NCI-H187 treated with DMSO at 0.1 percent for 48 hours (cell line): ENCODE measurements around the gene WDR4.
"Not testable (repeated sequence)": the region's sequence is repeated elsewhere in the genome, so short reads cannot be mapped to it uniquely, and the experiment has no call there.

Source experiments
- DNase-seq: peaks from one replicate; lab custom pipeline; 2025; lab: John Stamatoyannopoulos, UW

Gene WDR4, protein sequence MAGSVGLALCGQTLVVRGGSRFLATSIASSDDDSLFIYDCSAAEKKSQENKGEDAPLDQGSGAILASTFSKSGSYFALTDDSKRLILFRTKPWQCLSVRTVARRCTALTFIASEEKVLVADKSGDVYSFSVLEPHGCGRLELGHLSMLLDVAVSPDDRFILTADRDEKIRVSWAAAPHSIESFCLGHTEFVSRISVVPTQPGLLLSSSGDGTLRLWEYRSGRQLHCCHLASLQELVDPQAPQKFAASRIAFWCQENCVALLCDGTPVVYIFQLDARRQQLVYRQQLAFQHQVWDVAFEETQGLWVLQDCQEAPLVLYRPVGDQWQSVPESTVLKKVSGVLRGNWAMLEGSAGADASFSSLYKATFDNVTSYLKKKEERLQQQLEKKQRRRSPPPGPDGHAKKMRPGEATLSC

DNA sequence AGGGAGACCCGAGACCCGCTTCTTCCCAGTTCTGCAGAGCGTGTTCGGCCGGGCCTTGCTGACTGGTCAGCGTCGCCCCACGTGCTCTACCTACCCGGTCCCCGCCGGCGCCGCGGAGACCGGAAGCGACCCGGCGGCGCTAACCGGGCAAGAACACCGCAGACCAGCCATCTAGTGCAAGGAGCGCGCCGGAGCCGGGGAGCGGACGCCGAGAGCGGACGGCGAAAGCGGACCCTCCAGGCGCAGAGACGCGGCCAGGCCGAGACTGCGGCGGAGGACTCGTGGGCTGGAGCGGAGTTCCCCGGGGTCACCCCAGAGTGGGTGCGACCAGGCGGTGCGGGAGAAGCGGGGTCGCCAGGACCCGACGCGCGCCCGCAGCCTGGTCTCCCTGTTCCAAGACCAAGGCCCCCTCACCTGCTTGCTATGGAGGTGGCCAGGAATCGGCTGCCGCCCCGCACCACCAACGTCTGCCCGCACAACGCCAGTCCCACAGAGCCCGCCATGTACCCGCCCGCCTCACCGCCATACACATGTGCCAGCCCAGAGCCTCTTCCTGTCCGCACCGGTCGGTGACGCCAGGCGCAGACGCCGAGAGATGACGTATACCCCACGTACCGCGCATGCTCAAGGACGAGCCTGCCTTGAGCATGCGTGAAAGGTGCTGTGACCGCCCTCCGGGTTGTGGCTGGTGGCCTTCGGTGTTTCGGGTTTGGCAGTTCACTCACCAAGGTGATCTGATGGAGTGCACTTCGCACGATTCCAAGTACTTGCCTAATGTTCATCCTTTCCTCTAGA lies at the start of gene WDR4:
Gene WDR4 (minus strand): TSS at position 547 of the 795 bp plus-strand sequence. CDS start 44 bp downstream, at position 503.
- peak; percentile 76 for DNase-seq

DNA sequence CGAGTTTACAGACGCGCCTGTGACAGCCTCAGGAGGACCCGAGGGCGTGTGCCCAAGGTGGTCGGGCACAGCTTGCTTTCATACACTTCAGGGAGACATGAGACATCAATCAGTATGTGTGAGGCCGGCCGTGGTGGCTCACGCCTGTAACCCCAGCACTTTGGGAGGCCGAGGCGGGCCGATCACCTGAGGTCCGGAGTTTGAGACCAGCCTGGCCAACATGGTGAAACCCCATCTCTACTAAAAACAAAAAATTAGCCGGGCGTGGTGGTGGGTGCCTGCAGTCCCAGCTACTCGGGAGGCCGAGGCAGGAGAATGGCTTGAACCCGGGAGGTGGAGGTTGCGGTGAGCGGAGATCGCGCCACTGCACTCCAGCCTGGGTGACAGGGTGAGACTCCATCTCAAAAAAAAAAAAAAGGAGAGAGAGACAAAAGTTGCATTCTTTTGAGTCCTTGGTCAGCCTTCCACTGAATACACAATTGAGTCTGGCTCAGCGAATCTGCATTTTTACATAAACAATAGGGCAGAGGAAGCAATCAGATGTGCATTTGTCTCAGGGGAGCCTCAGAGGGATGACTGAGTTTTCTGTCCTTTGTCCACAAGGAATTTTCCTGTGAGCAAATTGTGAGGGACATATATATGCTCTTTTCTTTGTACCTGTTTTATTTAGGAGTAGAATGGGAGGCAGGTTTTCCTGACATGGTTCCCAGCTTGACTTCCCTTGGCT lies 48.3 kb upstream of the WDR4 start:
- not testable (repeated sequence) for DNase-seq

DNA sequence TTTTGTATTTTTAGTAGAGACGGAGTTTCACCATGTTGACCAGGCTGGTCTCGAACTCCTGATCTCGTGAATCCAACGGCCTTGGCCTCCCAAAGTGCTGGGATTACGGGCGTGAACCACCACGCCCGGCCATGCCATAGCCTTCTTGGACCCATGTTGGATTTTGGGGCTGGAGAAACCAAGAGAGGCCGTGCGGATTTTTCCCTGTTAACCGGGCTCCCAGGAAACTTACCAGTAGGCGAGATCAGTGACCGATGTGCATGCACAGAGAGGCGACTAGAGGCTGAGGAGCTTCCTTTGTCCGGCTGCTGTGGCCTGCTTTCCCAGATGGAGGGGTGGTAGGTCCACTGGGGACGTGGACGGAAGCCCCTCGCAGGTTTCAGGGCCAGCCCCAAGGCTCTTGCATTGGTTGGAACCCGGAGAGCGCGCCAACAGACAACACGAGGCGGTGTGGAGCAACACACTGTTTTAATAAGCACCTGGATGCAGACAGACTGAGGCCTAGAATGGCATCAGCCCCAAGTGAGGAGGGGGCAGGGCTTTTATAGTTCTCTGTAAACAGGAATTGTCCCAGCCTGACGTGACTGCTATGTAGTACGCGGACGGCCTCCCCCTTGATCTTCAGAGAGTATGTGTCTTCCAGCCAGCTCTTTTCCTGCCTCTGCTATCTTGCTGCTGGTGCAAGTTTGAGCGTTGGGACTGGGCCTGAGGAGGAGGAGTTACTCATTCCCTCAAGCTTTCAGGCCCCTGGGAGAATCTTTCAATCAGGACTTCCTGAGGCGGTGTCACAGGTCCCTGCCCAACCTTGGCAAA lies 46.0 kb upstream of the WDR4 start, which contains the start of gene ERVH48-1:
Gene ERVH48-1 (minus strand): TSS at position 517 of the 813 bp plus-strand sequence. CDS start 6,624 bp downstream, outside the sequence.
- no peak for DNase-seq

DNA sequence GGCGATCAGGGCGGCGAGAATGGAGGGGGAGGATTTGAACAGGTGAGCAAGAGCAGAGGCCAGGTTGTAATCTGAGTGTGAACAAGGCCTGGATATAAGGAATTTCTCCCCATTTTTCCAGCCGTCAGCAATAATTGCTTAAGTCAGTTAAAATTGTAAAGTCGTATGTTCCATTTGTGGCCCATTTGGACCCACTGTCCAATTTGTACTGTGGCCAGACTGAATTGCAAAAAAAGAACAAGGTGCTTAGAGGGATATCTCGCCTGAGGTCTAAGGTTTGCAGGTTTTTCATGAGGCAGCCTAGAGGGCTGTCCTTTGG lies 45.1 kb upstream of the WDR4 start:
- no peak for DNase-seq

DNA sequence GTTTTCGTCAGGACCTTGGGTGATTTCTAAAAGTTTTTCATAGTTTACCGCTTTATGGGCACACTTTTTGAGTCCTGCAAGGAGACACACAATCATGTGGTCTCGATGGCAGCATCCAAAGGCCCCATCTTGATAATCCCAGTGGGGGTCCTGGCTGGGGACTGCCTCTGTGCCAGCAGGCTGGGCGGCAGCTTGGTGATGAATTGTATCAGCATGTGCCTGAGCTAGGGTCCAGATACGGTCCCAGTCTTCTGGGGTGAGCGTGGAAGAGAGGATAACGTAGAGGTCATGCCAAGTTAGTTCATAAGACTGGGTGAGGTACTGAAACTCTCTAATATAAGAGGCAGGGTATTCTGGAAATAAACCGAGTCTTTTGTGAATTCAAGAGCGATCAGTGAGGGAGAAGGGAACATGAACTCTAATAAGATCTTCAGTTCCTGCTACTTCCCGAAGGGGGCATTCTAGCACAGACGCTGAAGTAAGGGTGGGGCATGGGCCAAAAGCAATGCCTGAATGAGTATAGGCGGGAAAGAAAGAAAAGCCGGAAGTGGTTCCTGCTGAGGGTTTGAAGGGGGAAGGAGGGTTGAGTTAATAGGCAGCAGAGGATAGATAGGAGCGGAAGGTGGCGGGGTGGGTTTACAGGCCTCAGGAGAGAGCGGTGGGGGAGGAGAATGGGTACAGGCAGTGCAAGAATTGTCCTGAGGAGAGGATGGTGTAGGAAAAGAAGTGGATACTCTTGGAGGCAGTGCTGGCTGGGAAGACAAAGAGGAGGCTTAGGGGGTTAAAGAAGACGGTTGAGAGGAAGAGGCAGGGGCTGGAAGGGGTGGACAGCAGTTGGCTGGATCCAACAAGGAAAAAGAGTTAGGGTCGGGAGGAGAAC lies 44.5 kb upstream of the WDR4 start:
- peak; percentile 76 for DNase-seq

DNA sequence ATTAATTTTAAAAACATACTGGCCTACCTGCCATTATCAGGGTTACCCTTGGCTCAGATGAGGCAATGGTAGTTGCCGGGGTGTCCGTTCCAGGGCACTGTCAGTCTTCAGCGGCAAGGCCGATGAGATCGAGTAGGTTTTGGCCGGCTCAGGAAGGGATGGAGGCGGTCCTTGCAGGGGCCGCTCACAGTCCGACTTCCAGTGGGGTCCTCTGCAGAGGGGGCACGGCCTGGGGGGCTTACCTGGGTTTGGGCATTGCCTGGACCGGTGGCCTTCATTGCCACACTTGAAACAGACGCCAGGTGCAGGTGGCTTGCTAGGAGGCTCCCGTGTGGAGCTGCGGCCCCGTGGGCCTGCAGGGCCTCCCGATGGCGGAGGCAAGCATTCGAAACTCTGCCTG lies 43.6 kb upstream of the WDR4 start:
- no peak for DNase-seq

DNA sequence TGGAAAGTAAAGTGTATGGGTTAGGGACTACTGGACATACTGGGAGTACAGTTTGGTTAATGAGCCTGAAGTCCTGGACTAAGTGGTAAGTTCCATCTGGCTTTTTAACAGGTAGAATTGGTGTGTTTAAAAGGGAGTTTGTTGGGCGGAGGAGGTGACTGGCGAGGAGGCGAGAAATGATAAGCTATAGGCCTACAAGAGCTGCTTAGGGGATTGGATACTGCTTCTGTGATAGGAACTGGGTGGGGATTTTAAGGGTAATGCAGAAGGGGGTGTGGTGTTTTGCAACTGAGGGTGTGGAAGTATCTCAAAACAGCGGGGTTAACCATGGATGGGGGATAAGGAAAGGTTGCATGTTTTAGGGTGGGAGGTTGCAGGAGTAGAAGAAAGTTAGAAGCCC lies 42.6 kb upstream of the WDR4 start:
- DNase-seq: no peak

DNA sequence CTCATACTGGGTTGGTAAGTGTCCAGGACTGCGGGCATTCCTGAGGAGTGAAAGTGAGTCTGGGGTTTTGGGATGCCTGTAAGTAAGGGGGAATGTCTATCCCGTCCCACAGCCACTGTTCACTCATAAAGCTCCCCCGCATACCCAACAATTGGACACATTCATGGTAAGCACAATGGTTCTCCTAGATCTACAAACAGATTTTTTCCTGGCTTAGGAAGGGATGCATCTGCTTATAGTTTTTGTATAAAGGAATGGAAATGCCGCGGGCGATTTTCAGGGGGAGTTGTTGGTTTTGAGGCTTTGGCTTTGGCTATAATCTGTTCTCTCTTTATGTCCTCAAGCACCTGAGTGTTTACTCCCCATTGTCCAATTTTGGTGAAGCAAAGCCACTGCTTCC lies 39.0 kb upstream of the WDR4 start:
- no peak for DNase-seq

DNA sequence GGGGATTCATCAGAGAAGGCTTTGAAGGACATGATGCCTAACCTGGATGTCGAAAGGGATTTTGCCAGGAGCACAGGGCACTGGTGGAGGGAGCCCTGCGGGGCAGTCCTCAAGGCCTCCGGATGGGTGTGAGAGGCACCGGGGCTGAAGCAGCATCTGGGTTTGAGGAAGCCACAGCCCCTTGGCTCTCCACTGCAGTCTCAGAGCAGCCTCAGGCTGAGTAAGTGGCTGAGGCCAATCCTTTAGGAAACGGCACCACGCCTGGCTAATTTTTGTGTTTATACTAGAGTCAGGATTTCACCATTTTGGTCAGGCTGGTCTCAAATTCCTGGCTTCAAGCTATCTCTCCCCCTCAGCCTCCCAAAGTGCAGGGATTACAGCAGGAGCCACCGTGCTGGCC lies 34.1 kb upstream of the WDR4 start:
- no peak for DNase-seq

DNA sequence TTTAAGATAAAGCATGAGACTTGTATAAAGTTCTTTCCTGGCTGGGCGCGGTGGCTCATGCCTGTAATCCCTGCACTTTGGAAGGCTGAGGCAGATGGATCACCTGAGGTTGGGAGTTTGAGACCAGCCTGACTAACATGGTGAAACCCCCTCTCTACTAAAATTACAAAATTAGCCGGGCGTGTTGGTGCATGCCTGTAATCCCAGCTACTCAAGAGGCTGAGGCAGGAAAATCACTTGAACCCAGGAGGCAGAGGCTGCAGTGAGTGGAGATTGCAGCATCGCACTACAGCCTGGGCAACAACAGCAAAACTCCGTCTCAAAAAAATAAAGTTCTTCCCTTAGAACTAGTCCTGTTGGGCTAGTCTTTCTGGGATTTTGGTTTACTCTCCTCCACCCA lies 32.6 kb upstream of the WDR4 start:
- not testable (repeated sequence) for DNase-seq

DNA sequence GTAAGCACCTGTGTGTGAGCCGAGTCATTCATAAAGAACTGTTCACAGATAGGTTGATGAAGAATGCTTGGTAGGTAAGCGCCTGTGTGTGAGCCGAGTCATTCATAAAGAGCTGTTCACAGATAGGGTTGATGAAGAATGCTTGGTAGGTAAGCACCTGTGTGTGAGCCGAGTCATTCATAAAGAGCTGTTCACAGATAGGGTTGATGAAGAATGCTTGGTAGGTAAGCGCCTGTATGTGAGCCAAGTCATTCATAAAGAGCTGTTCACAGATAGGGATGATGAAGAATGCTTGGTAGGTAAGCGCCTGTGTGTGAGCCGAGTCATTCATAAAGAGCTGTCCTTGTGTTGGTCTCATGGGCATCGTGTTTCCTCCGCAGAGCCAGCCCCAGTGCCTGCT lies 29.1 kb upstream of the WDR4 start:
- not testable (repeated sequence) for DNase-seq

DNA sequence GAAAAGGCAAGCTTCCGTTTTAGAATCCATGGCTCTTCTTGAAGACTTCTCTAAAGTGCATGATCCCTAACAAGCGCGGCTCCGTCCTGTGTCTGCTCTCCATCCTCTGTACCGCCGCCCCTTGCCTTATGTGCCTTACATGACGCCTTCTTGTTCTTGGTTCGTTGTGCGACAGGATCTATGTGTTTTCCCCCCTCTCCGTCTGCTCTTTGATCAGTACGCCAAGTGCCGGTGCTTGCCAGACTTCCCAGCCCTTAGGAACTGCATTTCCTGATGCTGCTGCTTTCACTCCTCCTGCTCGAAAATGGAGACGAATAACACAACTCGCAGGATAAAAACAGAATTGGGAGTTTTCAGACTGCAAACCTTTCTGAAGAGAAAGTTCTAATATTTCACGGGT lies 26.9 kb upstream of the WDR4 start:
- DNase-seq: no peak

DNA sequence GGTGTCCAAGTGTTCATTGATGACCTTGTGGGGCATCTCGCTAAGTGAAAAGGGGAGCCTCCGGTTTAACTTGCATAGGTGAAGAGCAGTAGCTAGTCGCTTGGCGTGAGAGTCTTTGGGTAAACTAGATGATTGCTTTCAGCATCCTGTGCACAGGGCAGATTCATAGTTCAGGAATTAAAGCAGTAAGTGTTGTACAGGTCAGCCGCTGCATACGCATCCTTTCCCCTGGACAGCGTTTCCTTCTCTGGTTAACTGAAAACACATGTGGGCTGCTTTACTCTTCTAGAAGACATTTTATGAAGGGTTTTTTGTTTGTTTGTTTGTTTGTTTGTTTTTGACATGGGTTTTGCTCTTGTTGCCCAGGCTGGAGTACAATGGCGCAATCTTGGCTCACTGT lies 25.9 kb upstream of the WDR4 start:
- DNase-seq: no peak

DNA sequence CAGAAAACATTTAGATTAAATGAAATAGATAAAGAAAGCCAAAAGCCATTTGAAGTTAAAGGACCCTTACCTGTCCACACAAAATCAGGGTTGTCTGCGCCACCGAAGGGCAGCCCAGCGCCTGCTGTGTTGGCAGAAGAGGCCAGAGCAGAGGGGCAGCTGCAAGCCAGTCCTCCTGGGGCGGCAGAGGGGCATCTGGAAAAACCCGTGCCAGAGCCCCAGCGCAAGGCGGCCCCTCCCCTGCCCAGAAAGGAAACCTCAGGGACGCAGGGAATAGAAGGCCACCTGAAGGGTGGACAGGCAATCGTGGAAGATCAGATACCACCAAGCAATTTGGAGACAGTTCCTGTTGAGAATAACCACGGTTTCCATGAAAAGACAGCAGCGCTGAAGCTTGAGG lies 24.5 kb upstream of the WDR4 start:
- no peak for DNase-seq

DNA sequence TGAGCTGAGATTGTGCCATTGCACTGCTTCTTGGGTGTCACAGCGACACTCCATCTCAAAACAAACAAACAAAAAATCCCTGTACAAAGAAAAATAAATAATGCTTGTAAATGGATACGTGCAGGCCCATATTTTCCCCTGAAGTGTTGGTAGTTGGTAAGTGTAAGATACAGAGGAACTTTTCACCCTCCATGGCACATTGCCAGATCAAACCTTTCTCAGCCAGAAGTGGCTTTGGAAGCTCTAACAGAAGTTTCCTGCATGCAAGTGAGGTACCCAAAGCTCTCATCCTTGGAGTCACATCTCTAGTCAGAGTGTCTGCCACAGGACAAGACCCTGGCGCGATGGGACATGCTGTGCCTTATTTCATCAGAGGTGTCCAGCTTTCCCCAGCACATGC lies 21.1 kb upstream of the WDR4 start:
- no peak for DNase-seq

DNA sequence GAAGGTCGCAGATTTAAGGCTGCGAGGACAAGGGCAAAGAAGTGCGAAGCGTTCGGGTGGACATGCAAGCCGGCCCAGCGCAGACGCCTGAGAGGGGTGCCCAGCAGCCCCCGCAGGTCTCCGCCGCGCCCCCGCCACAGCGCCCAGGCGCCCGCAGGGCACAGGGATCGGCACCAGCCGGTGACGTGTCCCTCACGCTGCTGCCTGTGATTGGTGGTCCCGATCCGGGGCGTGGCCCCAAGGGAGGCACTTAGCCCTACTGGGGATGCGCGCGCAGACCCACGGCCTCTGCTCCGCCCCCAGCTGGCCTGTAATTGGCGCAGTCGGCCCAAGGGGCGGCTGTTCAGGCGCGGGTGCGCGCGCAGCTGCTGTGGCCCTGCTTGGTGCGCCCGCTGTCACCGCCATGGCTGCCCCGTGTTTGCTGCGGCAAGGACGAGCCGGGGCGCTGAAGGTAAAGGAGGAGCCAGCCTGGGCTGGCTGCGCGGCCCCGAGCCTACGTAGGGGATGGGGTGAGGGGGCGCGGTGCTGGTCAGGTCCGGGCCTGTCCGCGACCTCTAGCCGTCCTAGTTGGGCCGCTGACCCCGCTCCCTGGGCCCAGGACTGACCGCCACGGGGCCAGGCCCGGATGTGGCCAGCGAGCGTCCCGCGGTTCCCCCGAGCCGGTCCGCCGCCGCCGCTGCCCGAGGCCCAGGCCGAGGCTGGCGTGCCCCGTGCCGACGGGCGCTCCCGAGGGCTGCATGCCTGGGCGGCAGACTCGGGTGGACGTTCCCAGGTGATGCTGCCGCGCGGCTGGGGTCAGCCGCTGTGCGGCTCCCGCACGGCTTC lies 13.8 kb upstream of the WDR4 start, which contains the start of gene NDUFV3:
Gene NDUFV3 (plus strand): TSS at position 379 of the 825 bp plus-strand sequence. CDS start 25 bp downstream, at position 404.
- DNase-seq: peak; percentile 93

DNA sequence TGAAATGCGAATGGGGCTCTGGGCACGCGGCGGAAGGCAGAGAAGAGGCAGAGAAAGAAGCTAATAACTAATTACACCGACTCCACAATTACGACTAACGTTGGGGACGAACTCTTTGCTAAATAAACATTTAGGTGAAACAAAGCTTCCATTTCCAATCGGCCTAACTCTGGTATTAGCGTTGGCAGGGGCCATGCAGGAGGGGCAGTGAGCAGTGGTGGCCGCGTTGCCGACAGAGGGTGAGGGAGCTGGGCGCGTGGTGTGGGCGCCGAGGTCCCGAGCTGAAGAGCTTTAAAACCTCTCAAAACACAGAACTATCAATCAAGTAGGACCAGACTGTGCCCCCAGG lies 13.2 kb upstream of the WDR4 start:
- no peak for DNase-seq

DNA sequence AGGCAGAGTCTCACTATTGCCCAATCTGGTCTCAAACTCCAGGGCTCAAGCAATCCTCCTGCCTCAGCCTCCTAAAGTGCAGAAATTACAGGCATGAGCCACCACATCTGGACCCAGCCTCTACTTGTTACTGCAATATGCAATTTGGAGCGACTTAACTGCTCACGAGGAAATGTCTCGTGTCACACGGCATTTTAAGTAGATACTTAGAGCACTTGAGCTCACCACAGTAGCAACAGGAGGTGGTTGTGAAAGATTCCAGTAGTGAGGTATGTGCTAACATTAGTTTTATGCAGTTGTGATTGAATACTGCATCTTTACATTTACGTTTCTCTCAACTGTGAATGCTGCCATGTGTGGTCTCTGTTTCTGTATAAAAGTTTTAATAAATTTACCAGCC lies 8.0 kb upstream of the WDR4 start:
- DNase-seq: no peak

DNA sequence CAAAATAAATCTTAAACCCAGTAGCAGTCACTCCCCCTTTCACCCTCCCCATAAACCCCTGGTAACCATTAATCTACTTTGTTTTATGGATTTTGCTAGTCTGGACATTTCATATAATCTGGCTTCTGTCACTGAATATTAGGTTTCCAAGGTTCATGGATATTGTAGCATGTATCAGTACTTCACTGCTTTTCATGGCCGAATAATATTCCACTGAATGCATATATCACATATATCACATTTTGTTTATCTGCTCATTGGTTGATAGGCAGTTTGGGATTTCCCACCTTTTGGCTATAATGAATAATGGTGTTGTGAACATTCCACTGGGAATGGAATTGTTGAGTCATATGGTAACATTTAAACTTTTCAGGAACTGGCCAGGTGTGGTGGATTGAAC lies 4.6 kb upstream of the WDR4 start:
- no peak for DNase-seq

DNA sequence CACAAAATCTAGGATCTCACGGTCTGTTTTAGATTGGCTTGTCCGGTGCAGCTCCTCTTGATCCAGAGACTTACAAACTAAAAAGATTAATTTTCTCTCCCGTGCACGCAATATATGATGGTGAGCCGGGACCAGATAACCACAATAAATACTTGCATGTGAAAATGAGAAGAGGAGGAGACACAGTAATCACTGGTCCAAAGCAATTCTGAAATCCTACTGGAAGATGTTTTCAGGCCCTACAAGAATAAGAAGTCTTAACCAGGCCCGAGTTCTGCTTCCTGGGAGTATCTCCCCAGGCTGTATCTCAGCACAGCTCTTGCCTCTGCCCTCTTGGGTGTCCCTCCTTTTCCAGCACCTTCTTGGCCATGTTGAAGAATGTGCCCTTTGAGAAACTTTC lies 1.0 kb upstream of the WDR4 start:
- DNase-seq: no peak
